Panc1 (cell line): ENCODE measurements around the gene AP3M1. TPM values are rescaled to one million over a fixed set of nuclear protein-coding genes. Genes with fewer than 3 reads are reported as not detected.

Experiments
- ATAC-seq: fragments of 200-7000 bp; cut with Tn5 transposase; 2 replicates; pipeline ENCODE4 v1.9.1; 2020; ENCODE audit warnings: mild to moderate bottlenecking, moderate library complexity
- BruUV-seq: library from RNA; stranded (reverse); fragments of 400-500 nt; replicated peaks from 2 replicates; lab custom pipeline; 2021; lab: Mats Ljungman, UMichigan
- CTCF ChIA-PET: fragments of 300-600 bp; sonication (Branson Sonifier 250); formaldehyde crosslinking; loops from one replicate; lab custom pipeline; 2022; ENCODE audit warnings: antibody characterized with exemption; lab: Charles Lee
- POLR2A ChIA-PET: fragments of 300-600 bp; sonication (Branson Sonifier 250); formaldehyde crosslinking; loops from one replicate; lab custom pipeline; 2022; ENCODE audit warnings: antibody characterized with exemption; lab: Charles Lee
- DNase-seq: peaks from one replicate; pipeline ENCODE4 v3.0.0-alpha.2; 2010; ENCODE audit warnings: low read depth, low spot score
- H3K27ac ChIP-seq: 2 replicates; pipeline ENCODE4 v1.5.1; 2011; ENCODE audit warnings: mild to moderate bottlenecking, low read length, inconsistent platforms
- H3K27me3 ChIP-seq: fragments of 200-500 bp; sonication (Bioruptor generic); 2 replicates; pipeline ENCODE4 v1.6.0; 2014; ENCODE audit warnings: low read length, inconsistent platforms; ENCODE audit not compliant: control insufficient read depth, insufficient read depth
- H3K36me3 ChIP-seq: fragments of 200-500 bp; sonication (Bioruptor generic); 2 replicates; pipeline ENCODE4 v1.5.1; 2014; ENCODE audit warnings: inconsistent platforms, mild to moderate bottlenecking, low read length, moderate library complexity; ENCODE audit not compliant: control insufficient read depth, insufficient read depth
- H3K4me1 ChIP-seq: 2 replicates; pipeline ENCODE4 v1.5.1; 2011; ENCODE audit warnings: inconsistent platforms, mild to moderate bottlenecking, low read length, moderate library complexity; ENCODE audit not compliant: control insufficient read depth, insufficient read depth
- H3K4me3 ChIP-seq, 2 experiments: 2 replicates each; pipeline ENCODE4 v1.5.1; 2011 to 2012; ENCODE audit warnings: low read depth in 2 of 2, low read length in 2 of 2, mild to moderate bottlenecking in 2 of 2, inconsistent platforms in 1 of 2, moderate library complexity in 1 of 2
- H3K9me3 ChIP-seq: fragments of 200-500 bp; sonication (Bioruptor generic); 2 replicates; pipeline ENCODE4 v1.5.1; 2014; ENCODE audit warnings: low read depth, mild to moderate bottlenecking, inconsistent platforms, low read length, moderate library complexity; ENCODE audit not compliant: control insufficient read depth, insufficient read depth
- CTCF ChIP-seq: fragments of 450-650 bp; IDR thresholded peaks from 2 replicates; pipeline ENCODE4 v1.5.1; 2017; ENCODE audit warnings: mild to moderate bottlenecking
- POLR2AphosphoS5 ChIP-seq: IDR thresholded peaks from 2 replicates; pipeline ENCODE4 v1.6.1; 2012; ENCODE audit warnings: mild to moderate bottlenecking, low read depth, low read length, moderate library complexity
- REST ChIP-seq, 2 experiments: IDR thresholded peaks; 2 replicates each; pipeline ENCODE4 v1.6.1; 2011 to 2012; ENCODE audit warnings: low read depth in 2 of 2, control low read depth in 1 of 2, low read length in 1 of 2, mild to moderate bottlenecking in 1 of 2, moderate library complexity in 1 of 2; ENCODE audit not compliant: insufficient read depth in 1 of 2
- SIN3A ChIP-seq: IDR thresholded peaks from 2 replicates; pipeline ENCODE4 v1.6.1; 2012; ENCODE audit warnings: low read depth, mild to moderate bottlenecking, low read length, moderate library complexity, borderline replicate concordance; ENCODE audit not compliant: insufficient read depth
- TCF7L2 ChIP-seq: IDR thresholded peaks from 2 replicates; pipeline ENCODE4 v1.6.1; 2011; ENCODE audit warnings: mild to moderate bottlenecking, low read depth, low read length, inconsistent platforms
- in situ Hi-C: cut with HindIII; loops from 2 replicates; pipeline ENCODE4 v1.10.0; 2016; ENCODE audit warnings: low sequenced_read_pairs, low pct_unique_long_range_greater_than_20kb
- intact Hi-C: fragments of 100-400 bp; cut with micrococcal nuclease; formaldehyde crosslinking; loops from one replicate; pipeline ENCODE4 v1.10.0; 2022; ENCODE audit not compliant: unreplicated experiment
- total RNA-seq: library from RNA; stranded (reverse); gene quantifications from one replicate; pipeline ENCODE4 v1.2.1, GENCODE V29; 2021; ENCODE audit not compliant: unreplicated experiment

AP3M1 gene
- total RNA-seq, 1 experiment from 2014 or later, result 51.5 TPM

- ATAC-seq (no peak), DNase-seq (no peak)
- BruUV-seq, result no TSS peak
- H3K4me1 ChIP-seq, result peaks cover 40% of the 10 kb centered on the region
- in situ Hi-C loops (no loop called here), intact Hi-C loops (no loop called here)
- no peak overlapping the region for H3K4me3 ChIP-seq
- no peak for TF ChIP-seq SIN3A
- no peak for TF ChIP-seq POLR2AphosphoS5
- TF ChIP-seq REST (IDR thresholded peaks at IDR 0.05; ENCODE audit: insufficient read depth in 1 of 2, low read depth in 2 of 2, low read length in 1 of 2), result no peak
- TF ChIP-seq CTCF, result no peak
- TF ChIP-seq TCF7L2, result no peak
- ChIA-PET CTCF (no interaction called here), POLR2A (no interaction called here)
- H3K9me3 ChIP-seq, result no peaks in the 10 kb centered on the region
- H3K36me3 ChIP-seq, result peaks cover 55% of the 10 kb centered on the region
- H3K27me3 ChIP-seq, result no peaks in the 10 kb centered on the region
- no peak overlapping the region for H3K27ac ChIP-seq
These were observed 72.6 kb downstream of the AP3M1 start for GRCh38 chr10:74078037-74078436.

GRCh38 chr10:74077416-74077815 lies 73.2 kb downstream of the AP3M1 start:
- no peak for DNase-seq
- POLR2A ChIA-PET, result no interaction called here
- in situ Hi-C loops, result no loop called here

More at GRCh38 chr10:74077416-74077815, 73.2 kb downstream of the AP3M1 start:
- Histone ChIP-seq H3K4me1 (peaks cover 38% of the 10 kb centered on the region), H3K27ac (no peak overlapping the region), H3K4me3 (no peak overlapping the region), H3K36me3 (peaks cover 53% of the 10 kb centered on the region), H3K9me3 (no peaks in the 10 kb centered on the region), H3K27me3 (no peaks in the 10 kb centered on the region)
- TF ChIP-seq POLR2AphosphoS5 (no peak), REST (IDR thresholded peaks at IDR 0.05; ENCODE audit: insufficient read depth in 1 of 2, low read depth in 2 of 2, low read length in 1 of 2) (no peak), SIN3A (no peak), CTCF (no peak), TCF7L2 (no peak)
- intact Hi-C loops, result no loop called here
- BruUV-seq, result no TSS peak
- ATAC-seq, result no peak
- CTCF ChIA-PET, result no interaction called here
